Stimulated activated CD4-positive, alpha-beta T cell treated with anti-CD3 and anti-CD28 coated beads, Interleukin-4, amount 100 ng/mL, for 24 hours (primary cell): ENCODE results near the gene CNTNAP2.
"Not testable (repeated sequence)": the region's sequence is repeated elsewhere in the genome, so short reads cannot be mapped to it uniquely, and the experiment has no call there.

Experiments
- DNase-seq: peaks from one replicate; pipeline ENCODE4 v3.0.0-alpha.2; 2020

CNTNAP2 gene

DNA sequence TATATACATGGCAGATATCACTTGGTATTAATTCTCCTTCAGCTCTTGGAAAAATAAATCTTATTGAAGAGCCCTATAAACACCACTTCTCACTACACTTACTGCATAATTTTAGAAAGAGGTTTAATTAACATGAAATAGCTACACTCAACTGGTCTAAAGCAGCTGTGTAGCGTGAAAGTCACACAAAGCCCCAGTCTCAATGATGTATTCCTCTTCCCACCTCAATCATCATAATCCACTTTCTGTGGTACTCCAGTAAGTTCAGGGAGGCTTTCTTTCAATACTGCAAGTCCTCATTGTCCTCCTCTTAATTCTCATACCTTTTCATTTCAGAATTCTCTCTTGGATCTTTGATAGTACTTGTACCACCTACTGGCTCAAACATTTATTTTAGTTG, 688.0 kb downstream of the CNTNAP2 start:
- no peak for DNase-seq

DNA sequence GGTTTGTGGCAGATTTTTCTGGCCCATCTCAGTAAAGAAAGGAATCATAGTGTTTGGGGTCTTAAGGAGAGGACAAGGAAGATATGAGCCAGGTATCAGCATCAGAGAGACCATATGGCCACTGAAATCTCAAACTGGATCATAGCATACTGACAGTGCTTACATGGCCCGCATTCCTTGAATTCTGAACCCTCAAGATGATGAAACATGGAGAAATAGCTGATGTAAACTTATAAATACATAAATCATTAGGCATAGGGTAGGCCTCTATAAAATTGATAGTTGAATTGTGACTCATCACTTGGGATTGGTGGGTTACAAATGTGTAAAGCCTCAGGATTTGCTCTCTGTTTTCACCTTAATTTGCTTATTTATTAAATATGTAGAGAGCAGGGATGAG, 688.5 kb downstream of the CNTNAP2 start:
- DNase-seq: no peak

GRCh38 chr7:146826329-146826728, 709.7 kb downstream of the CNTNAP2 start:
- DNase-seq: no peak

DNA sequence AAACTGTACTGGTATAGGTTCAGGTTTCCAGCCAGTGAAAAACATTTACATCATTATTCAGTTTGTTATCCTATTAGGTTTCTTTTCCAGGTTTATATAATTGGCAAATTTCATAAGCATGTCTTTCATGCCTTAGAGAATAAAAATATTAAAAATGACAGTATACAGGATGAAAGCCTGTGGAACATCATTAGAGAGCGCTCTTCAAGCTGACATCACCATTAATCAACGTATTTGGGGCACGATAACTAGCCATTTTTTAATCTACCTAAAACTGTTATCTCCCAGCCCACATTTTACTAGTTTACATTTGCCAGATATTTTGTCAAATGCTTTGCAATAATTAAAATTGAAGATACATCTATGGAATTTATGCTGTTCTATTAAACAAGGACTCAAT, 714.1 kb downstream of the CNTNAP2 start:
- DNase-seq: no peak

- DNase-seq: no peak
Observed at GRCh38 chr7:146831875-146832274, 715.3 kb downstream of the CNTNAP2 start.

- no peak for DNase-seq
Observed at GRCh38 chr7:146844405-146844804, 727.8 kb downstream of the CNTNAP2 start.

DNA sequence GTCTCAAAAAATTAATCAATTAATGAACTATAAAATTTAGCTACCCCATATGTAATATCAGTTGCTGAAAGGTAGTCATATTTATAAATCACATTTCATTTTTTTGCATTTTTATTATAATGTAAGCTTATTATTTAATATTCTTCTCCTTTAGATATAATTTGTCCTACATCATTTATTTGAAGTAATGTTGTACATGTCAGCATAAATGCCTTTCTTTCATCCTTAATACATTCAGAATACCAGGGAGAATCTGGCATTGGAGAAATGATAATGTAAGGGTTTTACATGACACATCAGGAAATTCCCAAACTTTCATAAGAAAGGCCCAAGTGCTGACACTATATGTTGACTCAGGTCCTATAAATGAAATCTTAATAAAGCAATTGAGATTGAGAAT, 742.1 kb downstream of the CNTNAP2 start:
- no peak for DNase-seq

DNA sequence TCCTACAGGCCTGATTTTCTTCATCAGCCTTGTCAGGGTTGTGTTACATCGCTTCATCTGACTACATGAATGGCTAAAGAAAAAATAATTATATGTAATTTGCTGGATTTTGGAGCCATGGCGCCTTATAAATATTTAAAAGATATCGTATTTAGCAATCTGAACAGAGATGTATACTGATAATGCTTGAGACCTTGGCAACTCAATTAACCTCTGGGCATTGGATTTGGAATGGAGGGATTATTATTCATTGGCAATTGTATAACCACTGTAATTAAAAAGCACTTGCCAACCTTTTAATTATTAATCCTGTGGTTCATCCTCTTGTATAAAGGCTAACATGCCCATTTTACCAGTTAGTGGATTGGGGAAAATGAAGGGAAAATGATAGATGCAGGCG, 745.1 kb downstream of the CNTNAP2 start:
- DNase-seq: no peak

DNA sequence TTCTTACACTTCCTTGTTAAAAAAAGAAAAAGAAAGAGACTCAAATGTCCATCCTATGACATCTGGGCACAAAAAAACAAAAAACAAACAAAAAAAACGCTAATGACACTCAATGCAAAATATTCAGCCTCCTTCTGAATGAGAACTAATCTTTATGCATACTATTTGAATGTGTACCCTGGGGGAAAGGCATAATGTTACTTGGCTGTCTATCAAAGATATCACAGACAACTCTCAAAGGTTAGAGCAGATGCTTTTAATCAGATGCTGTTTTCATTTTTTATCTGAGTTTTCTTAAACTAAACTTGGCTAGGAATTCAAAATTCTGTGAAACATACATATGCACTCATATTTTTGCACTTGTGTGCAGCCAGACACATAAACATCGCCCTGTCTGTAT, 745.8 kb downstream of the CNTNAP2 start:
- DNase-seq: no peak

DNA sequence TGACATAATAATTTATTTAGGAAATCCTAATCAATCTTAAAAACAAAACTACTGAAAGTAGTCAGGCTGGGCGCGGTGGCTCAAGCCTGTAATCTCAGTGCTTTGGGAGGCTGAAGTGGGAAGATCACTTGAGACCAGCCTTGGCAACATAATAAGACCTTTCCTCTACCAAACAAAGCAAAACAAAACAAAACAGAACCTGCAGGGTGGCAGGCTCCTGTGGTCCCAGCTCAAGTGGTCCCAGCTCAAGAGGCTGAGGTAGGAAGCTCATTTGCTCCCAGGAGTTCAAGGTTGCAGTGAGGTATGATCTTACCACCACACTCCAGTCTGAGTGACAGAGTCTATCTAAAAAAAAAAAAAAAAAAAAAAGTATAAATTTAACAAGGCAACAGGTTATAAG, 748.0 kb downstream of the CNTNAP2 start:
- DNase-seq: no peak

GRCh38 chr7:146865696-146866095, 749.1 kb downstream of the CNTNAP2 start:
- no peak for DNase-seq

GRCh38 chr7:146874722-146875121, 758.1 kb downstream of the CNTNAP2 start:
- no peak for DNase-seq

GRCh38 chr7:146875237-146875785, 758.7 kb downstream of the CNTNAP2 start:
- DNase-seq: no peak

- DNase-seq: no peak
Observed at GRCh38 chr7:146875981-146876380, 759.4 kb downstream of the CNTNAP2 start.

DNA sequence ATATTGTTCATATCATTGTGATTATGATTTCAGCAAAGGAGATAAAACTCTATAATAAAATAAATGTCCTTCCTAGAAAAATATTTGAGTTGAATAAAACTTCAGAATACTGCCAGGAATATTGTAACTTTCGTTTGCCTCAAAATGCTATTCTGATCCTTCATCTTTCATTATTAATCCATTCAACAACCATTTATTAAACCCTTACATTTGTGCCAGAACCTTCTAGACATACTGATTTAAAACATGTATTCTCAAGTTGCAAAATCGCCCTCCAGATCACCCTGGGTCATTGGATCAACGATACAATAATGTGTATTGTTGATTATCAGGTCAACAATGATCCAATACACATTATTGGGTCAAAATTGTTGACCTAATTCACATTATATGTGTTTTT, 759.8 kb downstream of the CNTNAP2 start:
- no peak for DNase-seq

- no peak for DNase-seq
Observed at GRCh38 chr7:146878901-146879300, 762.3 kb downstream of the CNTNAP2 start.

- no peak for DNase-seq
Observed at GRCh38 chr7:146885231-146885630, 768.6 kb downstream of the CNTNAP2 start.

DNA sequence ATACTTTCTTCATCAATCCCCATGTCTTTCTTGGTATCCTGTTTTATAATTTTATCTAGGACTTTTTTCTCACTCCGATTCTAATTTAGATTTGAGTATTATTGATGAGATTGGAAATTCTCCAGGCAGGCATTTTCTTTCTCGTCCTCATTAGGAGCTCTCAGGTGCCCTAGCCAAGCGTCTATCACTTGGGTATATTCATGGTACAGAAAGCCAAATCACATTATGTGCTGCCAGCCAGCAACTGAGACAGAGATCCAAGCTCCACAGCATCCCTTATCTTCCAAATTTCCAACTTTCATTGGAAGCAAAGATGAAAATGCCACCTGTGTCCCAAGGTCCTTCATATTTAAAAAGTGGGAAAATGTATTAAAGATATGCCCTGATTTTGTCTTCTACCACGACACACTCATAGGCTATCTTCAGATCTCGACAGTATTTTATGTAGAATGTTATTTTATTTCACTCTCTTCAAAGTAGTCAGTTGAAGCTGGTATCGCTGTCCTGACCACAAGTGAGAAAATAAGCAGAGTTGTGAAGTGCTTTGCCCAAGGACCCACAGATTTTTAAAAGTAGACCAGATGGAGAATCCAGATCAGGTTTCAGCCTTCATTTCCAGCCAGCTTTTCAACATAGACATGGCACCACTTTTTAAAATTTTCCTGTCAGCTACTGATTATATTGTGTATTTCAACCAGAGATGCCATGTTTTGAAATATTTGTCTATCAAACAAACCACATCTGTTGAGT, 773.4 kb downstream of the CNTNAP2 start:
- DNase-seq: no peak

- no peak for DNase-seq
Observed at GRCh38 chr7:146892151-146892550, 775.5 kb downstream of the CNTNAP2 start.

- no peak for DNase-seq
Observed at GRCh38 chr7:146894927-146895326, 778.3 kb downstream of the CNTNAP2 start.

- DNase-seq: no peak
Observed at GRCh38 chr7:146902266-146902665, 785.7 kb downstream of the CNTNAP2 start.

DNA sequence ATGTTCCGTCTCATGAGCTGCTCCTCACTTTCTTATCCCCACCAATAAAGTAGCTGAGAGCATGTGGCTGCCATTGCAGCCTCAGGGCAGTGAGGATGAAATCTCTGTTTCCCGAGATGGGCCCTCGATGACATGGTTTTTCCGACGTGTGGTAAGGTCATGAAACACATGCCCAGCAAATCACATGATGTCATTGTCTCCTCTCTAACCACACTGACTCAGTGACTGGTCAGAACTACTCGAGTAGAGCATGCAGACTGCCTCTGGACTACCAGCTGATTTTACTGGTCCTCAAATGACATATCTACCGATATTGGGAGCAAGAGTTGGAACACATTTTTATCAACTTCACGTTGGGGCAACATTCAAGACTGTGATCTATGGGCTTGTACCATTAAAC, 786.1 kb downstream of the CNTNAP2 start:
- DNase-seq: no peak

- not testable (repeated sequence) for DNase-seq
Observed at GRCh38 chr7:146905746-146906145, 789.1 kb downstream of the CNTNAP2 start.

- no peak for DNase-seq
Observed at GRCh38 chr7:146922782-146923181, 806.2 kb downstream of the CNTNAP2 start.

DNA sequence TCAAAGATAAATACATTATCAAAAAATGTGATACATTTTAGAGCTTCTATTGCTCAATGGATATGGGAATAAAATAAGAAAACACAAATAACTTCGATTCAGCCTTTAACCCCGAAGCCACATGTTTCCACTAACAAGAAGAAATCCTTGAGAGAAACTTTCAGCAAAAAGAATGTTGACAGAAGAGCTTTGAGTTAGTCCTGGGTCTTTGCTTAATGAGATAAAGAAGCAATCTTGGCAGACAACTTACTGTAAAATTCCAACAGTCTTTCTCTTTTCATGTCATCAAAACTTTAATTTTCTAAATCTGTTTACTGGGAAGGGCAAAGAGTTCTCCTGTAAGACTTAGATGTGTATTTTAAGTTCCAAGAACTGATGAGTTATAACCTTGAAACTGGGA, 810.2 kb downstream of the CNTNAP2 start:
- no peak for DNase-seq
